RWPE2 (cell line): ENCODE measurements around the gene PGF.

Source experiments
- ATAC-seq: fragments of 200-7000 bp; cut with Tn5 transposase; 3 replicates; pipeline ENCODE4 v1.9.1; 2021; ENCODE audit warnings: low read depth
- DNase-seq: peaks from one replicate; pipeline ENCODE4 v3.0.0-alpha.2; 2020; ENCODE audit warnings: low spot score
- H3K27ac ChIP-seq: fragments of 450-650 bp; 2 replicates; pipeline ENCODE4 v1.5.1; 2017; ENCODE audit warnings: mild to moderate bottlenecking; ENCODE audit not compliant: poor library complexity, severe bottlenecking
- H3K27me3 ChIP-seq: fragments of 250-450 bp; sonication (Bioruptor Pico); 2 replicates; pipeline ENCODE4 v1.5.1; 2021; ENCODE audit warnings: mild to moderate bottlenecking, moderate library complexity; ENCODE audit not compliant: insufficient read depth, poor library complexity, severe bottlenecking
- H3K36me3 ChIP-seq: fragments of 250-450 bp; sonication (Bioruptor Pico); 2 replicates; pipeline ENCODE4 v1.5.1; 2020; ENCODE audit warnings: low read depth, mild to moderate bottlenecking, moderate library complexity
- H3K4me1 ChIP-seq: fragments of 250-450 bp; sonication (Bioruptor Pico); 2 replicates; pipeline ENCODE4 v1.5.1; 2021; ENCODE audit warnings: mild to moderate bottlenecking, moderate library complexity; ENCODE audit not compliant: insufficient read depth, poor library complexity, severe bottlenecking
- H3K4me3 ChIP-seq: fragments of 250-450 bp; sonication (Bioruptor Pico); 2 replicates; pipeline ENCODE4 v1.5.1; 2021; ENCODE audit warnings: mild to moderate bottlenecking, moderate library complexity; ENCODE audit not compliant: severe bottlenecking
- H3K9me3 ChIP-seq: fragments of 250-450 bp; sonication (Bioruptor Pico); 2 replicates; pipeline ENCODE4 v1.5.1; 2021; ENCODE audit warnings: mild to moderate bottlenecking, moderate library complexity; ENCODE audit not compliant: severe bottlenecking
- CTCF ChIP-seq: fragments of 450-650 bp; IDR thresholded peaks from one replicate; pipeline ENCODE4 v1.5.1; 2017; ENCODE audit warnings: mild to moderate bottlenecking, moderate library complexity; ENCODE audit not compliant: poor library complexity, severe bottlenecking

Gene PGF

GRCh38 chr14:74963705-74964271, 8.4 kb upstream of the PGF start:
- Histone ChIP-seq H3K4me1 (peaks cover 40% of the 10 kb centered on the region), H3K9me3 (no peaks in the 10 kb centered on the region), H3K27ac (peak overlapping the region; percentile 86), H3K36me3 (no peaks in the 10 kb centered on the region), H3K4me3 (no peak overlapping the region), H3K27me3 (no peaks in the 10 kb centered on the region)
- ATAC-seq = peak; percentile 15; the same call in 2 of the 3 replicates
- peak; percentile 65 for DNase-seq
- TF ChIP-seq CTCF = no peak

- Histone ChIP-seq H3K9me3 (no peaks in the 10 kb centered on the region), H3K4me3 (no peak overlapping the region), H3K4me1 (peaks cover 40% of the 10 kb centered on the region), H3K27me3 (no peaks in the 10 kb centered on the region), H3K36me3 (no peaks in the 10 kb centered on the region), H3K27ac (peak overlapping the region; percentile 86)
- peak; percentile 68 for DNase-seq
- no peak for ATAC-seq
- no peak for TF ChIP-seq CTCF
Measured at GRCh38 chr14:74963178-74963704, 7.8 kb upstream of the PGF start.

- TF ChIP-seq CTCF = no peak
- Histone ChIP-seq H3K4me3 (no peak overlapping the region), H3K27ac (no peak overlapping the region), H3K27me3 (no peaks in the 10 kb centered on the region), H3K36me3 (no peaks in the 10 kb centered on the region), H3K9me3 (no peaks in the 10 kb centered on the region), H3K4me1 (peaks cover 40% of the 10 kb centered on the region)
- ATAC-seq = no peak
- DNase-seq = no peak
Measured at GRCh38 chr14:74962493-74962892, 7.1 kb upstream of the PGF start.

GRCh38 chr14:74962046-74962445, 6.6 kb upstream of the PGF start:
- Histone ChIP-seq H3K9me3 (no peaks in the 10 kb centered on the region), H3K4me1 (peaks cover 40% of the 10 kb centered on the region), H3K27ac (no peak overlapping the region), H3K4me3 (no peak overlapping the region), H3K27me3 (no peaks in the 10 kb centered on the region), H3K36me3 (no peaks in the 10 kb centered on the region)
- no peak for DNase-seq
- ATAC-seq = no peak
- no peak for TF ChIP-seq CTCF

- no peak for ATAC-seq
- Histone ChIP-seq H3K4me3 (no peak overlapping the region), H3K36me3 (no peaks in the 10 kb centered on the region), H3K4me1 (peaks cover 40% of the 10 kb centered on the region), H3K9me3 (no peaks in the 10 kb centered on the region), H3K27me3 (no peaks in the 10 kb centered on the region), H3K27ac (no peak overlapping the region)
- no peak for TF ChIP-seq CTCF
- DNase-seq = no peak
Measured at GRCh38 chr14:74961238-74961911, 6.0 kb upstream of the PGF start.
